ENCODE measurements around the gene RUBCN.

DNA sequence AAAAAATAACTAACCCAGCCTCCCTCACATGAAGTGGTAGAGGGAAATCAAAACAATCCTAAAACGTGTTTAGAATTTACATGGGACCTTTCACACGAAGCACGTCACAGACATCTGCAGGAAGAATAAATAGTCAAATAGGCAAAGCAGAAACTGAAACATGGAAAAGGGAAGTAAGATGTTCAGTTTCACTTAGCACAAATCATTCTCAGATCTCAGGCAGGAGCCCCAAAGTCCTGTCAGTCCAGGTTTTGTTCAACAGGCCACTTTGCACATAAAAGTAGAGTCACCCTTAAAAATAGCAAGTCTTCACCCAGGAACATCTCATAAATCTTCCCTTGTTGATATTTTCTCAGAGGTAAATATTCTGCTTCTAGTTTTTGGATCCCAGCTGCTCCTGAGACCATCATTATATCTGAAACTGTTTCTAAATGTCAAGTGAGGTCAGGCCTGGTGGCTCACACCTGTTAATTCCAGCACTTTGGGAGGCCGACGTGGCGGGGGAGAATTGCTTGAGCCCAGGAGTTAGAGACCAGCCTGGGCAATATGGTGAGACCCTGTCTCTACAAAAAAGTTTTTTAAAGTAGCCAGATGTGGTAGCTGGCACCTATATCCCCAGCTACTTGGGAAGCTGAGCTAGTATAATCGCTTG, 1.9 kb downstream of the RUBCN start:
- TF ChIP-seq, protein P1, sequence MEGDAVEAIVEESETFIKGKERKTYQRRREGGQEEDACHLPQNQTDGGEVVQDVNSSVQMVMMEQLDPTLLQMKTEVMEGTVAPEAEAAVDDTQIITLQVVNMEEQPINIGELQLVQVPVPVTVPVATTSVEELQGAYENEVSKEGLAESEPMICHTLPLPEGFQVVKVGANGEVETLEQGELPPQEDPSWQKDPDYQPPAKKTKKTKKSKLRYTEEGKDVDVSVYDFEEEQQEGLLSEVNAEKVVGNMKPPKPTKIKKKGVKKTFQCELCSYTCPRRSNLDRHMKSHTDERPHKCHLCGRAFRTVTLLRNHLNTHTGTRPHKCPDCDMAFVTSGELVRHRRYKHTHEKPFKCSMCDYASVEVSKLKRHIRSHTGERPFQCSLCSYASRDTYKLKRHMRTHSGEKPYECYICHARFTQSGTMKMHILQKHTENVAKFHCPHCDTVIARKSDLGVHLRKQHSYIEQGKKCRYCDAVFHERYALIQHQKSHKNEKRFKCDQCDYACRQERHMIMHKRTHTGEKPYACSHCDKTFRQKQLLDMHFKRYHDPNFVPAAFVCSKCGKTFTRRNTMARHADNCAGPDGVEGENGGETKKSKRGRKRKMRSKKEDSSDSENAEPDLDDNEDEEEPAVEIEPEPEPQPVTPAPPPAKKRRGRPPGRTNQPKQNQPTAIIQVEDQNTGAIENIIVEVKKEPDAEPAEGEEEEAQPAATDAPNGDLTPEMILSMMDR (IDR thresholded peaks at IDR 0.05): no peak
- no peak for TF ChIP-seq POLR2AphosphoS5 (IDR thresholded peaks at IDR 0.05; ENCODE audit: low read depth, low read length)
- TF ChIP-seq SIN3A (IDR thresholded peaks at IDR 0.05; ENCODE audit: borderline replicate concordance, insufficient read depth, low read depth, low read length): no peak

Data from Panc1 (cell line).